Immature natural killer cell (primary cell): ENCODE data around the gene ARHGAP8. TPM values are rescaled to one million over a fixed set of nuclear protein-coding genes. Genes with fewer than 3 reads are reported as not detected.

Experiments used
- DNase-seq, 3 donors: peaks; one replicate each; pipeline ENCODE4 v3.0.0; 2022; ENCODE audit warnings: mixed read lengths in 1 of 3
- H3K27ac Mint-ChIP-seq, 6 donors: one replicate each; pipeline ENCODE4 v1.8.0; 2020; ENCODE audit warnings: mixed read lengths in 6 of 6, mild to moderate bottlenecking in 5 of 6, inconsistent platforms in 4 of 6, moderate library complexity in 3 of 6
- H3K27me3 Mint-ChIP-seq, 3 donors: one replicate each; pipeline ENCODE4 v1.8.0; 2020 to 2021; ENCODE audit warnings: low read depth in 3 of 3, mild to moderate bottlenecking in 3 of 3, mixed read lengths in 3 of 3, moderate library complexity in 3 of 3, inconsistent platforms in 1 of 3
- H3K36me3 Mint-ChIP-seq, 3 donors: one replicate each; pipeline ENCODE4 v1.8.0; 2020; ENCODE audit warnings: mixed read lengths in 3 of 3, inconsistent platforms in 2 of 3, mild to moderate bottlenecking in 2 of 3
- H3K4me1 Mint-ChIP-seq, 2 donors: one replicate each; pipeline ENCODE4 v1.8.0; 2020; ENCODE audit warnings: inconsistent platforms in 2 of 2, mild to moderate bottlenecking in 2 of 2, mixed read lengths in 2 of 2, moderate library complexity in 1 of 2
- H3K4me3 Mint-ChIP-seq, 5 donors: one replicate each; pipeline ENCODE4 v1.8.0; 2020; ENCODE audit warnings: mild to moderate bottlenecking in 5 of 5, mixed read lengths in 5 of 5, inconsistent platforms in 3 of 5, moderate library complexity in 3 of 5
- H3K9me3 Mint-ChIP-seq, 6 donors: one replicate each; pipeline ENCODE4 v1.8.0; 2020; ENCODE audit warnings: mild to moderate bottlenecking in 6 of 6, mixed read lengths in 6 of 6, inconsistent platforms in 4 of 6, moderate library complexity in 3 of 6
- polyA plus RNA-seq, 3 donors: library from polyadenylated mRNA; unstranded; fragments of 300-500 nt; fragmentation: Illumina TruSeq; gene quantifications; one replicate each; pipeline ENCODE4 v1.2.3, GENCODE V29; 2021

Gene ARHGAP8
- polyA plus RNA-seq, 3 donors from 2014 or later: 0.60 to 2.0 TPM; not detected in 1

GRCh38 chr22:44754998-44755397 lies 2.6 kb downstream of the ARHGAP8 start:
- H3K27ac Mint-ChIP-seq: no peak overlapping the region
- H3K9me3 Mint-ChIP-seq: peaks cover 0 to 5% (median 0%) of the 10 kb centered on the region in 6 donors
- H3K4me1 Mint-ChIP-seq: peaks cover 0 to 7% of the 10 kb centered on the region in 2 donors
- H3K4me3 Mint-ChIP-seq: no peak overlapping the region
- peaks cover 14 to 53% (median 15%) of the 10 kb centered on the region in 3 donors for H3K27me3 Mint-ChIP-seq
- DNase-seq: no peak
- H3K36me3 Mint-ChIP-seq: peaks cover 0 to 3% (median 0%) of the 10 kb centered on the region in 3 donors

- peaks cover 0 to 4% (median 0%) of the 10 kb centered on the region in 6 donors for H3K9me3 Mint-ChIP-seq
- peaks cover 0 to 7% of the 10 kb centered on the region in 2 donors for H3K4me1 Mint-ChIP-seq
- no peak overlapping the region for H3K4me3 Mint-ChIP-seq
- peaks cover 14 to 51% (median 15%) of the 10 kb centered on the region in 3 donors for H3K27me3 Mint-ChIP-seq
- DNase-seq: no peak
- no peak overlapping the region for H3K27ac Mint-ChIP-seq
- H3K36me3 Mint-ChIP-seq: peaks cover 0 to 3% (median 0%) of the 10 kb centered on the region in 3 donors
Observed at GRCh38 chr22:44755417-44755816, 3.0 kb downstream of the ARHGAP8 start.

GRCh38 chr22:44755956-44756361 lies 3.6 kb downstream of the ARHGAP8 start:
- H3K36me3 Mint-ChIP-seq: peaks cover 0 to 3% (median 0%) of the 10 kb centered on the region in 3 donors
- H3K27ac Mint-ChIP-seq: no peak overlapping the region
- H3K4me3 Mint-ChIP-seq: no peak overlapping the region
- peaks cover 0 to 4% (median 0%) of the 10 kb centered on the region in 6 donors for H3K9me3 Mint-ChIP-seq
- peaks cover 0 to 7% of the 10 kb centered on the region in 2 donors for H3K4me1 Mint-ChIP-seq
- peaks cover 14 to 45% (median 14%) of the 10 kb centered on the region in 3 donors for H3K27me3 Mint-ChIP-seq
- no peak for DNase-seq

GRCh38 chr22:44758344-44758973 lies 6.1 kb downstream of the ARHGAP8 start:
- Mint-ChIP-seq H3K4me1 (peaks cover 0 to under 1% of the 10 kb centered on the region in 2 donors), H3K27ac (no peak overlapping the region), H3K4me3 (no peak overlapping the region), H3K27me3 (peaks cover 6 to 31% (median 6%) of the 10 kb centered on the region in 3 donors), H3K36me3 (peaks cover 0 to 3% (median 0%) of the 10 kb centered on the region in 3 donors), H3K9me3 (peaks cover 0 to 1% (median 0%) of the 10 kb centered on the region in 6 donors)
- no peak for DNase-seq

- DNase-seq: no peak
- Mint-ChIP-seq H3K36me3 (peaks cover 0 to 3% (median 0%) of the 10 kb centered on the region in 3 donors), H3K4me3 (no peak overlapping the region), H3K27me3 (peaks cover 6 to 31% (median 6%) of the 10 kb centered on the region in 3 donors), H3K4me1 (no peaks in the 10 kb centered on the region), H3K27ac (no peak overlapping the region), H3K9me3 (peaks cover 0 to 1% (median 0%) of the 10 kb centered on the region in 6 donors)
Observed at GRCh38 chr22:44759001-44759400, 6.6 kb downstream of the ARHGAP8 start.

- Mint-ChIP-seq H3K27me3 (peaks cover 2 to 24% (median 3%) of the 10 kb centered on the region in 3 donors), H3K9me3 (peaks cover 0 to 1% (median 0%) of the 10 kb centered on the region in 6 donors), H3K4me1 (no peaks in the 10 kb centered on the region), H3K27ac (no peak overlapping the region), H3K36me3 (peaks cover 0 to 3% (median 0%) of the 10 kb centered on the region in 3 donors), H3K4me3 (no peak overlapping the region)
- DNase-seq: no peak
Observed at GRCh38 chr22:44759430-44760310, 7.3 kb downstream of the ARHGAP8 start.

GRCh38 chr22:44760476-44760875 lies 8.1 kb downstream of the ARHGAP8 start:
- Mint-ChIP-seq H3K27me3 (peaks cover 1 to 16% (median 3%) of the 10 kb centered on the region in 3 donors), H3K36me3 (peaks cover 0 to 3% (median 0%) of the 10 kb centered on the region in 3 donors), H3K4me3 (no peak overlapping the region), H3K27ac (no peak overlapping the region), H3K9me3 (peaks cover 0 to 1% (median 0%) of the 10 kb centered on the region in 6 donors), H3K4me1 (no peaks in the 10 kb centered on the region)
- DNase-seq: no peak

GRCh38 chr22:44761025-44761424 lies 8.7 kb downstream of the ARHGAP8 start:
- Mint-ChIP-seq H3K4me3 (no peak overlapping the region), H3K36me3 (peaks cover 0 to 3% (median 0%) of the 10 kb centered on the region in 3 donors), H3K27me3 (peaks cover 1 to 13% (median 3%) of the 10 kb centered on the region in 3 donors), H3K9me3 (peaks cover 0 to 1% (median 0%) of the 10 kb centered on the region in 6 donors), H3K27ac (no peak overlapping the region), H3K4me1 (no peaks in the 10 kb centered on the region)
- no peak for DNase-seq

GRCh38 chr22:44764373-44764772 lies 12.0 kb downstream of the ARHGAP8 start:
- H3K36me3 Mint-ChIP-seq: no peaks in the 10 kb centered on the region
- no peak overlapping the region for H3K27ac Mint-ChIP-seq
- no peaks in the 10 kb centered on the region for H3K4me1 Mint-ChIP-seq
- peaks cover 2 to 3% (median 2%) of the 10 kb centered on the region in 3 donors for H3K27me3 Mint-ChIP-seq
- no peak overlapping the region for H3K4me3 Mint-ChIP-seq
- peaks cover 0 to 1% (median 0%) of the 10 kb centered on the region in 6 donors for H3K9me3 Mint-ChIP-seq
- DNase-seq: no peak

GRCh38 chr22:44764974-44765373 lies 12.6 kb downstream of the ARHGAP8 start:
- no peak for DNase-seq
- H3K36me3 Mint-ChIP-seq: no peaks in the 10 kb centered on the region
- H3K27me3 Mint-ChIP-seq: peaks cover 2 to 3% (median 2%) of the 10 kb centered on the region in 3 donors
- H3K4me1 Mint-ChIP-seq: no peaks in the 10 kb centered on the region
- no peak overlapping the region for H3K27ac Mint-ChIP-seq
- no peak overlapping the region for H3K4me3 Mint-ChIP-seq
- peaks cover 0 to 1% (median 0%) of the 10 kb centered on the region in 6 donors for H3K9me3 Mint-ChIP-seq

GRCh38 chr22:44765571-44766285 lies 13.4 kb downstream of the ARHGAP8 start:
- H3K9me3 Mint-ChIP-seq: peaks cover 0 to 1% (median 0%) of the 10 kb centered on the region in 6 donors
- no peak for DNase-seq
- no peak overlapping the region for H3K27ac Mint-ChIP-seq

GRCh38 chr22:44773082-44773481 lies 20.7 kb downstream of the ARHGAP8 start:
- DNase-seq: no peak
- Mint-ChIP-seq H3K9me3 (peaks cover 0 to 11% (median under 1%) of the 10 kb centered on the region in 6 donors), H3K36me3 (peaks cover 0 to 3% (median 0%) of the 10 kb centered on the region in 3 donors), H3K27me3 (peaks cover 0 to 3% (median 1%) of the 10 kb centered on the region in 3 donors), H3K4me3 (no peak overlapping the region), H3K27ac (no peak overlapping the region), H3K4me1 (no peaks in the 10 kb centered on the region)

More at GRCh38 chr22:44765571-44766285, 13.4 kb downstream of the ARHGAP8 start:
- H3K4me1 Mint-ChIP-seq: no peaks in the 10 kb centered on the region
- no peak overlapping the region for H3K4me3 Mint-ChIP-seq
- no peaks in the 10 kb centered on the region for H3K36me3 Mint-ChIP-seq
- peaks cover 2 to 3% (median 2%) of the 10 kb centered on the region in 3 donors for H3K27me3 Mint-ChIP-seq

- no peaks in the 10 kb centered on the region for H3K4me1 Mint-ChIP-seq
- H3K4me3 Mint-ChIP-seq: no peak overlapping the region
- peaks cover 0 to 3% (median 0%) of the 10 kb centered on the region in 3 donors for H3K27me3 Mint-ChIP-seq
- no peak overlapping the region for H3K27ac Mint-ChIP-seq
- H3K9me3 Mint-ChIP-seq: peaks cover 0 to 11% (median under 1%) of the 10 kb centered on the region in 6 donors
- peaks cover 0 to 4% (median 3%) of the 10 kb centered on the region in 3 donors for H3K36me3 Mint-ChIP-seq
- no peak for DNase-seq
Observed at GRCh38 chr22:44775862-44776261, 23.5 kb downstream of the ARHGAP8 start.
